HG03097 (cell line): ENCODE data around the gene GALNT9.
"Not testable (repeated sequence)": the region's sequence is repeated elsewhere in the genome, so short reads cannot be mapped to it uniquely, and the experiment has no call there.

Experiments
- ATAC-seq: cut with Tn5 transposase; IDR thresholded peaks from one replicate; pipeline ENCODE4 v1.9.1; 2021; ENCODE audit not compliant: unreplicated experiment, low FRiP score

Gene GALNT9

DNA sequence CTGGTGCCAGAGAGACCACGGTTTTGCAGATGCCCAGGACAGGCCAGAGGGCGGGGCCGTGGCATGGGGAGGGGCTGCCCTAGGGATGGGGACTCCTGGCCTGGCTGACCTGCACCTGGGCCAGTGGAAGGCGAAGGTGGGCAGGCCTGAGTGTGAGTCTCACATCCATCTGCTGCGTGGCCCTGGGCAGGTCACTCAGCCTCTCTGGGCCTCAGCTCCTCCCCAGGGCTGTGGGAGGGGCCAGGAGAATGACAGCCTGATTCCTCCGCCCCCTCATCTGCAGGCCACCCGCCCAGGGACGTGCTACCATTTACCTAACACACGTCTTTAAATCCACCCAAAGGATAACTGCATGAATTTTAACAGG is 90.9 kb downstream of the GALNT9 start:
- no peak for ATAC-seq

DNA sequence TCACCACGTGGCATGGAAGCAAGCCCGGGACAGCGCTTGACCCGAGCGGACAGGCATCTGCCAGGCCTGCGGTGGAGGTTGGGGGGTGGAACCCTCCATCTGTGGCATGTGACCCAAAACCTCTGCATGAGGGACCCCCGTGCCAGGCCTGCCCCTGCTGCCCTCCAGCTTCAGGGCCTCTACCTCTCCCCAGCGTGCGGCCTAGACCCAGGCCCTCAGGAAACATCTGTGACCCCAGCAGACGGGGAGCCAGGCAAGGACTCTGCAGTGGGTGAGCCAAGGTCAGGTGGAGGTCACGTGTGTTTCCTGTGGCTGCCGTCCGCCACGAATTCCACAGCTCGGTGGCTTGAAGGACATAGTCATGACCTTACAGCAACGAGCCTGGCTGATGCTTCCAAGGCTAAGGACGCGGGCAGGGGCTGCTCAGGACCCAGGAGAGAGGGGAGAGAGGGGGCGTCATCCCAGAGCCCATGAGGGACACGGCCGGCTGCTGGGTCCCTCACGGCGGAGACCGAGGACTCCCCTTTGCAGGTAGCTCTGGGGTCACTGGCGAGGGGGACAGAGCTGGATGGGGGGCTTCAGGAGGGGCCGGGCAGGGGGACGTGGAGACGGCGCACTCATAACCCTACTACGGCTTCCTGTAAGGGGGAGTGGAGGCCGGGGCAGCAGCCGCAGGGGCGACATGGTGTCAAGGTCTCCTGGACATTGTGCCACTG is 91.5 kb downstream of the GALNT9 start:
- no peak for ATAC-seq

DNA sequence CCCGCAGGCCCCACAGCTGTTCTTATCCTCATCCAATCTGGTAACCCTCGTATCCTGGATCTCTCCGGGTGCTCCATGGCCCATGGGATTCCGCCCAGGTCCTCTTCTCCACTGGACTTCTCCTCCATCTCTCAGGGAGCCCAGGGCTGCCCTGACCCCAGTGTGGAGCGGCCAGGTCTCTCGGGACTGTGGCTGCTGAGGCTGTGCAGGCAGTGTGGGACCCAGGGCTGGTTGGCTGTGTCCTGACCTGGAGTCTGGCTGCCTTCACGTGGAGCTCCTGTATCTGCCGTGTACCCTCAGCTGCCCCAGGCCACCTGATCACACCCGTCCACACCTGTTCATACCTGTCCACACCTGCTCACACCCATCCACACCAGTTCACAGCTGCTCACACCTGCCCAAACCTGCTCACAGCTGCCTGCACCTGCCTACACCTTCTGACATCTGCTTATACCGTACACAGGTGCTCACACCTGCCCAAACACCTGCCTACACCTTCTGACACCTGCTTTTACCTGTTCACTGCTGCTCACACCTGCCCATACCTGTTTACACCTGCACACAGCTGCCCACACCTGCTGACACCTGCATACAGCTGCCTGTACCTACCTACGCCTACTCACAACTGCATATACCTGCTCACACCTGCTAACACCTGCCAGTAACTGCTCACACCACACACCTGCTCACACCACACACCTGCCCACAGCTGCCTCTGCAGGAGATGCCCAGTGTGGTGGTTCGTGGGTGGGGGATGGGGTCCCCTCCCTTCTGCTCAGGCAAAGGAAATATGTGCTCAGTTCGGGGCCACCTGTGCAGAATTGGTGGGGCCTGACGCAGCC is 92.2 kb downstream of the GALNT9 start:
- ATAC-seq = no peak

DNA sequence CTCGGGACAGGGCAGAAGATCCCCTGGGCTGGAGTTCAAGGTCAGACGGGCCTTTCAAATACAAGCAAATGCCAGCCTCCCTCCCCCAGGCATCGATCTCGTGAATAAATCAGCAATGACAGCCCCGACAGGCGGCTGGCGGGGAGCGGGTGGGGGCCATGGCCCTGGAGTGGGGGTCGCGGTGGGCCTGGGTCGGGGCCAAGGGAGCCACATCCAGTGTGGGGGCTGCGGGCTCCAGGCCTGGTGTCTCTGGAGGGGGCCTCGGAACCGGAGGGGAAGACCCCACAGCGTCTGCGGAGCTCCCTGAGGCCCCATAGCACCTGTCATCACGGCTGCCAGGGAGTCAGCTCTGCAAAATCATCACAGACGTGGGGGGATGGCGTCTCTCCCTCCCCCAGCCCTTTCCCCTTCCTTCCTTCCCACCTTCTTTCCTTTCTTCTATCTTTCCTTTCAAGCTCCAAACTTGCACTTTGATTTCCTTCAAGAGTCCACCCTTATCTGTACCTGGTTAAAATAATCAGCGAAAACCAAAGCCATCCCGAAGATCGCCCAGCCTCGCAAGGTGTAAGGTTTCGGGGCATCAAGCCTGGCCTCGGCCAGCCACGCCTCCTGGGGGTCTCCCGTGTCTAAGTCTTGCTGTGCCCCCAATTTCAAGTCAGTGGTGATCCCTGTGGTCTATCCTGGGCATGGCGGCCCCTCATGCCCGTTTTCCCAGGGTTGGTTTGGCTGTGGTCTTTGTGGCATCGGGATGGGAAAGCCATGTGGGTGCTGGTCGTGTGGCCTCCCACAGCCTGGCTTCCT is 93.1 kb downstream of the GALNT9 start:
- ATAC-seq = no peak

DNA sequence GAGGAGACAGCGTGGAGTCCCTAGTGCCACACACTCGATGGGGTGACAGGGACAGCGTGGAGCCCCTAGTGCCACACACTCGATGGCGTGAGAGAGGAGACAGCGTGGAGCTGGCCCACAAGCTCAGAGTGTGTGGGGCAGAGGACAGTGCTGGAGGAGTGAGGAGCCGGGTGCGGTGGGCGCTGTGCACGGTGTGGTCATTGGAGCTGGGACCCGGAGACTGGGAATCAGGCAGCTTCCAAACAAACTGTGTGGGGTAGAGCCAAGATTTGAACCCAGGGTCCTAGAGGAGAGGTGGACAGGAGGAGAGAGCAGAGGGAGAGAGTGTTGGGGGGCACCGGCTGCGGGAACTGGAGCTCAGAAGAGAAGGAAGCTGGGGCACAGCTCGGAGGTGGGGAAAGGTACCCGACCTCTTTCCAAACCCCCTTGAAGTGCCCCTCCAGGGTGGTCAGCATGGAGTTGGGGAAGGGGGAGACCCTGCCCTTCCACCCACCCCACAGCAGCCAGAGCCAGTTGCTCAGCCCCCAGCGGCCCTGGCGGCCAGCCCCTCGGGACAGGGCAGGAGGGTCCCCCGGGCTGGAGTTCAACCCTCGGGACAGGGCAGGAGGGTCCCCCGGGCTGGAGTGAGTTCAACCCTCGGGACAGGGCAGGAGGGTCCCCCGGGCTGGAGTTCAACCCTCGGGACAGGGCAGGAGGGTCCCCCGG is 94.1 kb downstream of the GALNT9 start:
- ATAC-seq = no peak

DNA sequence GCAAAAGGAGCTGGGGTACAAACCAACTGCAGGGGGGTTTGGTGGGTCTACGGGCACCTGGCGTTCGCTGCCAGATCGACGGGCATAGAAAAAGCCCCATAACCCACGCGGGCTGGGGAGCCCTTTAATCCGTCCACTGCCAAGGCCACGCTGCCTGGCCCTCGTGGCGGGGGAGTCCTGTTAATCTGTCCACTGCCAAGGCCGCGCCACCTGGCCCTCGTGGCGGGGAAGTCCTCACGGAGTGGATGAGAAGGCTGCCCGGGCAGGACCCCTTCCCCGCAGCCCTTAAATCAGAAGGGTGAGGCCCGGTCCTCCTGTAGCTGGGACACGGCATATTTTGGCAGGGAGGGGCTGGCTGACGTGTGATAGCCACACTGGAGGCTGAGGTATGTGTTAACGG is 99.0 kb downstream of the GALNT9 start:
- no peak for ATAC-seq

DNA sequence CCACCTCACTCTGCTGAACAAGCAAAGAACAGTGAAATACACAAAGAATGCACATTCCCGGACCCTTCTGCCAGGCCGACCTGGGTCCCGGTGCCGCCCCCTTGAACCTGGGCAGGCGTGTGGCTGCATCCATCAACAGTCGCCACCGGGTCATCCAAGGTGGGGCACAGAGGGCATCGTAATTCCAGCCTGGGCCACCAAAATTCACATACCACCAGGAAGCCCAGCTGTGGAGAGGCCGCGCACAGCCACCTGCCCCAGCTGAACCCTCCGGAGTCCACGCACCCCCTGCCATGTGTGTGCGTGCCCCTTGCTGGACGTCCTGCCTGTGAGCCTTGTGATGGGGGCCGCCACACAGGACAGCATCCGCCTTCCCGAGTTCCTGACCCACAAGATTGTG is 99.5 kb downstream of the GALNT9 start:
- ATAC-seq = no peak

DNA sequence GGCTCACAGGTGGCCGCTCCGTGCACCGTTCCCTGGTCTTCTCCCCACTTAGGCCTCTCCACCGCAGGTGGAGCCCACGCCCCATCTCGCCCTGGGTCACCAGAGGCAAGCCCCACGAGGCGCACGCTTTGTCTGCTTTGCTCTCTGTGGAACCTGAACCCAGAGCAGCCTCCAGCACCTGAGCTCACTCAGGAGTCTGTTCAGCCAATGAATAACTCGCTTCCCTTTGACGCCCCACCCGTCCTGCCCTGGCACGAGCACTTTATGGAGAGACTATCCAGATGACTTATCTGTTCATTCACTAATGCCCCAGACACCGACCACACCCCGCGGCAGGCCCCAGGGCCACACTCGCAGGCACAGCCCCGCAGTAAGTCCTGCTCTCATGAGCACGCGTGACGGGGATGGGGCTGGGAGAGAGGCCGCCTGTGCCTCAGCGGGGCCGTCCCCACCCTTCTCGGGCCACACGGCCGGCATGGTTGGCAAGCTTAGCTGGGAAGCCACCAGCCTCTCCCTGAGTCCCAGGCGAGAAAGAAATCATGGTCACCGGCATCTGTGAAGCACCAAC is 100.1 kb downstream of the GALNT9 start:
- ATAC-seq = no peak

DNA sequence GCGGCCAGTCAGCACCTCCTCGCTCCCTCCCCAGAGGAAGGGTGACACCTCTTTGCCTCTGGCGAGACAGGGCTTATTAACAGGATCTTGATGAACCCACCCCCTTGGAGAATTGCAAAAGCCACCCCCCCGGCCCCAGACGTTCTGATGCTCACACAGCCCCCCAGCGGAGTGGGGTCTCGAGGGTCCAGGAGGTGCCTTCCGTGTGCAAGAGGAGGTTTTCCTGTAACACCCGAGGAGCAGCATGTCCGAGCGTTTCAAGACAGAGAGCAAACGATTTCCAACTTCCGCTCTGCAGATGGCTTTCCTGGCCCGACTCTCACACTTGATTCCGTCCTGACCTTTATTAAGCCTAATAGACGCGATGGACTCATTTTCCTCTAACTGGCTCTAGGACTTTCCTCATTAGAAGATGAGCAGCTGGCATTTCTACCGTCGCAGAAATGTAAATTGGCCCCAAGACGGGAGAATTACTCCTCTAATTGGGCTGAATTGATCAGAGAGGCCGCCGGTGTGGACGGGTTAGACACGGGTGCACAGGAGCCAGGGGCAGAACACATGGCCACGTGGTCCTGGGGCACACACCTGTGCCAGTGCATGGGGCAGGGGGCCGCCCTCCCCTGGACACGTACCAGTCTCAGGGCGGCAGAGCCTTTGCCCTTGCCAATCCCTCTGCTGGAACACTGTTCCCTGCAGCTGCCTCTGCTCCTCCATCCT is 100.8 kb downstream of the GALNT9 start:
- no peak for ATAC-seq

DNA sequence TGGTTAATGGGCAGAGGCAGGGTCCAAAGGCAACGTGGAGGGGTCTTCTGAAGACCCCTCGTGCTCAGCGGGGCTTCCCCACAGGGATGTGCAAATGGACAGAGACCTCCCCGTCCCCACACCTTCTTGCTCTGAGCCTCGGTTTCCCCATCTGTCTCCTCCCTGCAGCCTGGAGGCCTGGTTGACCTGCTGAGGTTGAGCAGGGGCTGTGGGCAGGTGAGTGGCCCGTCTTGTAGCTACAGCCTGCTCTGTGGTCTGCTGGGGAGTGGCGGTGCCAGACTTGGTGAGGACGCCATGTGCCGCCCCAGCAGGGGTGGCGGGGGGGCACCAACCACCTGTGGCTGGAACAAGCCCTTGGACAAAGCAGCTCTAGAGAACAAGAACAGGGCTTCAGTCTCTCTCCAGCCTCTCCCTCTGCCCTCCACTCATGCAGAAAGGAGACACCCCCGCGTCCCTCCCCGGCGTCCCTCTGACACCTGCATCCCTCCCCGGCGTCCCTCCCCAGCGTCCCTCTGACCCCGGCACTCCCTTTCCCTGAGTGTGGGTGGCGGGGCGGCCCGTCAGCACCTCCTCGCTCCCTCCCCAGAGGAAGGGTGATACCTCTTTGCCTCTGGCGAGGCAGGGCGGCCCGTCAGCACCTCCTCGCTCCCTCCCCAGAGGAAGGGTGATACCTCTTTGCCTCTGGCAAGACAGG is 101.5 kb downstream of the GALNT9 start:
- no peak for ATAC-seq

DNA sequence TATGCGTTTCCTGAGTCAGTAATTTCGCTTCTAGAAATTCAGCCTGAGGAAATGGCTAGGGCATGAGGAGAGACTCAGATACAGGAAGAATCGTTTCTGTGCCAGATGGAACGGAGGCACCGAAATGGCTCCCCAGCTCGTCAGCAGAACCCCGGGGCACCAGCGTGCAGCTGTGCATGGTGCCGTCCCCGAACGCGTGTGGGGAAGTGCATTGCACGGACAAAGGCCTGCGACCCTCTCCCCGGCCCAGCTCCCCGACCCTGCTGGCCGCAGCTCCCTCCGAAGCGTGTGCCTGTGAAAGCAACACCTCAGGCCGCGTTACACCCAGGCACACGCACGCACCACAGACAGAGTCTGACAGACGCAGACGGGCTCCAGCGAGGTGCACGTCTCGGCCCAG is 102.3 kb downstream of the GALNT9 start:
- no peak for ATAC-seq

DNA sequence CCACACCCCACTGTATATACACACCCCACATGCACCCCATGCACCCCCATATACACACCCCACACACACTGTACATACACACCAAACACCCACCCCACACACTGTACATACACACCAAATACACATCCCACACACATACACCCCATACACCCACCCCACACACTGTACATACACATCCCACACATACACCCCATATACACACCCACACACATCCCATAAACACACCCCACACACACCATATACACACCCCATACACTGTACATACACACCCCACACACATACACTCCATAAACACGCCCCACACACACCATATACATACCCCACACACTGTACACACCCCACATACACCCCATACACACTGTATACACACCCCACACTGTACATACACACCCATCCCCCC is 102.8 kb downstream of the GALNT9 start:
- no peak for ATAC-seq

DNA sequence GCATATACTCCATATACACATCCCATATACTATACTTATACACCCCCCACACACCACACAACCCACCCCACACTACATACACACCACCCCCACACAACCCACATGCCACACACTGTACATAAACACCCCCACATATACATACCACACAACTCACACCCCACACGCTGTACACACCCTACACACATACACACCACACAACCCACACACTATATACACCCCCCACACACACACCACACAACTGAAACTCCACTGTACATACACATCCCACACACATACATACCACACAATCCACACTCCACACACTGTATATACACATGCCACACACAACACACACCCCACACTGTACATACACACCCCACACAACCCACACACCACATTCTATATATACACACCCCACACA is 104.2 kb downstream of the GALNT9 start:
- no peak for ATAC-seq

DNA sequence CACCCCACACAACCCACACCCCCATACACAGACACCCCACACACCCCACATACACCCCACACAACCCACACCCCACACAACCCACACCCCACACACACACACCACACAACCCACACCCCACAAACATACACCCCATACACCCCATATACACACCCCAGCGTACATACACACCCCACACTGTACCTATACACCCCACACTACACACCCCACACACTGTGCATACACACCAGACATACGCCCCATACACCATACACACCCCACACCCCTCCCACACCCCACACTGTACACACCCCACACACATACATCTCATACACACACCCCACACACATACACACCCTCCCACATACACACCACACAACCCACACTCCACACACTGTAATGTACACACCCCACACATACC is 104.9 kb downstream of the GALNT9 start:
- no peak for ATAC-seq

DNA sequence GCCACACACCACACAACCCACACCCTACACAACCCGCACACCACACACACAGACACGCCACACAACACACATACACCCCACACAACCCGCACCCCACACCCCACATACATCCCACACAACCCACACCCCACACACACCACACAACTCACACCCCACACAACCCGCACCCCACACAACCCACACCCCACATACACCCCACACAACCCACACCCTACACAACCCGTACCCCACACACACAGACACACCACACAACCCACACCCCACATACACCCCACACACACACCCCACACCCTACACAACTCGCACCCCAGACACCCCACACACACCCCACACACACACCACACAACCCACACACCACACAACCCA is 106.6 kb downstream of the GALNT9 start:
- ATAC-seq = no peak

DNA sequence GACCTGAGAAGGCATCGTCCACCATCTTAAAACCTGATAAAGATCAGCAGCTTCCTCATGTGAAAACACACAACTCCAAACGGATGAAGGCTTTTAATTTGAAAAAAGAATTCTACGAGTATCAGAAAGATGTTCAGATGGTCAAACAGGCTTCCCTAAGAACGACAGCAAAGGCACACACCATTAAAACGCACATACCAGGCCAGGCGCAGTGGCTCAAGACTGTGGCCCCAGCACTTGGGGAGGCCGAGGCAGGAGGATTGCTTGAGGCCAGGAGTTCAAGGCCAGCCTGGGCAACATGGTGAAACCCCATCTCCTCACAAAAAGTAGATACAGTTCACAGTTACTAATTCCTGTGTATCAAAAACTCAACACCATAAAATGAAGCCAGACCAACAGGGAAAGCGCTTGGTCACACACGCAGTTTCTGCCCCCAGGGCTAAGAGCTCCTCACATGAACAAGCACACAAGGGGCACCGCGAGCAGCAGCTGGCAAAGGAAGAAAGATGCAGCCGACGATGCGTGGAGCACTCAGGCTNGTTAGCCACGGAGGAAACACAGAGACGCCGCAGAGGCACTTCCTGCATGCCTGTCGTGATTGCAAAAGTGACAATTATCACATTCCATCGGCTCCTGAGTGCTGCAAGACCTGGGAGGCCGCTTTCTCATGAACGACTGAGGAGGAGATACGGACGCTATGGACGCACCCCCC is 107.1 kb downstream of the GALNT9 start:
- no peak for ATAC-seq

DNA sequence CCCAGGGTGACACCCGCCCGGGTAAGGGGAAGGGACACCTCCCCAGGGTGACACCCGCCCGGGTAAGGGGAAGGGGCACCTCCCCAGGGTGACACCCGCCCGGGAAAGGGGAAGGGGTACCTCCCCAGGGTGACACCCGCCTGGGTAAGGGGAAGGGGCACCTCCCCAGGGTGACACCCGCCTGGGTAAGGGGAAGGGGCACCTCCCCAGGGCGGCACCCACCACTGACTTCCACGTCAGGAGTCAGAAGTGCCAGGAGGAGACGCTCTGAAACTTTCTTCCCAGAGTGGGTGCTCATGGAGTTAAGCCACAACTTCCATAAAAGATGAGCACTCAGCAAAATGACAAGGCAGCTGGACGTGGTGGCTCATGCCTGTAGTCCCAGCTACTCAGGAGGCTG is 109.6 kb downstream of the GALNT9 start:
- ATAC-seq = not testable (repeated sequence)

DNA sequence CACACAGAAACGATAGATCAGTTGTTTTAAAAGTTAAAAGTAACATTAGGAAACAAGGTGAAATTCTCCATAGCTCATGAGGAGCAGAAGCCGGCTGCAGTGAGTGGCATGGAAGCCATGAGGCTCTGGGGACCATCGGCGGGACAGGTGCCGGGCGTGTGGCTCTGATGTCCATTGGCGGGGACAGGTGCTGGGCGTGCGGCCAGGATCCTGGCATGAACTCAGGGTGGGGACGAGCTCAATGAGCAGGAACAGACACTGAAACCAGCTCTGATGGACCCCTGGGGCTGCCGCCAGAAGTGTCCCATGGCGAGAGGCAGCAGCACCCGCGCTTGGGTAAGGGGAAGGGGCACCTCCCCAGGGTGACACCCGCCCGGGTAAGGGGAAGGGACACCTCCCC is 110.1 kb downstream of the GALNT9 start:
- no peak for ATAC-seq

DNA sequence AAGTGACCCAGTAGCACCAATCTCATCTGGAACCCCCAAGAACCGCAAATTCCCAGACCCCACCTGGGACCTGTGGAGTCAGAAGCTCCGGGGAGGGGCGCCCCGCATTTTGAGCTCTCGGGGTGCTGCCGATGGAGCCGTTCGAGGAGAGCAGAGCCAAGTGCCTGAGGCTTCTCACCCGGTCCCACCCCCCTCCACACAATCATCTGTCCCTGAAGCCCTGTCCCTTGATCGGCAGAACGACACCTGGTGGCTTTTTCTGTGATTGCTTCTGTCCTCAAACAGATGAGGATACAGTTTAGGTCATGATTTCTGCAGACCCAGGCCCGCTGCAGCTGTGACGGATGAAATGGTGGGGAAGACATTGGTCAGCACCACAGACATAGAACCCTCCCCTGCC is 110.5 kb downstream of the GALNT9 start:
- ATAC-seq = no peak
